ENCODE data around the gene MACROH2A1. TPM values are rescaled to one million over a fixed set of nuclear protein-coding genes. Genes with fewer than 3 reads are reported as not detected.

MACROH2A1 gene
- total RNA-seq, 2 donors from 2014 or later = 163 to 252 TPM

DNA sequence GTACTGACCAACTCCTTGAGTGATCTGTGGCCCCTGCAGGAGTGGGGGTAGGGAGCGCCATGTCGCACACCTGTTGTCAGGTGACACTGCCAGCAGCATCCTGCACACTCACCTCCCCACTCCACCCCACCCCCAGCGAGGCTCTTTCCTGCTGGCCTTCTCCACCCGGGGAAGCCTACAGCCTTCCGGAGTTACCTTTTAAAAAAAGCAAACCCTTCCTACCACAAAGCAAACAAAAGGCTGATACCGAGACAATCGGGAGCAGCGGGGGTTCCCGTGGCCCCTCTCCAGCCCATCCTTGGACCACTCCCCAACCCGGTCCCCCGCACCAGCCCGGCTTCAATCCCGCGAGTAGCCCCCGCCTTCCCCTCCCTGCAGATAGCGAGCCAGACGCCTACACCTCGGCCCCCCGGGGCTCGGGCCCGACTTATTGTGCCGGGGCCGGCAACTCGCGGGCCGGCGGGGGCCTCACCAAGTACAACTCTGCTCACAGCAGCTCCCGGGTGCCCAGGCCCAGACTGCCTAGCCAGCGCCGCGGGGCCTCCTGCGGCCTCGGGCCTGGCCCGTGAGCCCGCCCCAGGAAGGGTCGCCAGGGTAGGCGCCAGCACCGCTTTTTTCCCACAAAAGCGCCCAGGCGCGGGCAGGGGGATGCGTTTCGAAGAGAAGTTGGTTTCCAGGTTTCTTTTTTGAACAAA lies 724 bp downstream of the MACROH2A1 start:
- Mint-ChIP-seq H3K36me3 (no peaks in the 10 kb centered on the region), H3K27me3 (no peaks in the 10 kb centered on the region), H3K9me3 (no peaks in the 10 kb centered on the region), H3K4me3 (peak overlapping the region; percentile 86), H3K27ac (peak overlapping the region; percentile 74 to 91), H3K4me1 (ENCODE audit: low read depth in 2 of 2) (peaks cover 54 to 58% of the 10 kb centered on the region in 2 donors)
- DNase-seq (ENCODE audit: low spot score) (no peak), ATAC-seq (peak; percentile 54 to 62)

DNA sequence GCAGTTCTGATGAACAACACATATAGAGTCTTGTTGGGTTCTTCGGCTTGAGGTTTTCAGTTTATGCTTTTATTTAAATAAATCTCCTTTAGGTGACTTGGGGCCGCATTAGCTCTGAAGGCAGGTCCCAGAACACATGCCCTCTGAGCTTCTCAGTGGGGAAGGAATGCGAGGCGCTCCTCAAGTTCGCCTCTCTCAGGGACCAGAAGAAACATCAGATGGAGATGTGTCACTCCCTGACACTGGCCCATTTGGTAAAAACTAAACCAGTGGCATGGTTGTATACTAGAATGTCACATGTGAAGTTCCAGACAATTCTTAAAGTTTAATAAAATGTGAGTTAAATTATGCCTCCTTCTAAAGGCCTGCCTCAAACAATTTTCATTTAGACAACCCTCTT lies 1.9 kb downstream of the MACROH2A1 start:
- DNase-seq (ENCODE audit: low spot score) = no peak
- H3K4me1 Mint-ChIP-seq (ENCODE audit: low read depth in 2 of 2) = peaks cover 66 to 70% of the 10 kb centered on the region in 2 donors
- ATAC-seq = no peak
- peak overlapping the region; percentile 86 for H3K4me3 Mint-ChIP-seq
- H3K9me3 Mint-ChIP-seq = no peaks in the 10 kb centered on the region
- H3K27ac Mint-ChIP-seq = peak overlapping the region; percentile 74 to 91
- H3K36me3 Mint-ChIP-seq = peaks cover 10% of the 10 kb centered on the region
- H3K27me3 Mint-ChIP-seq = no peaks in the 10 kb centered on the region

DNA sequence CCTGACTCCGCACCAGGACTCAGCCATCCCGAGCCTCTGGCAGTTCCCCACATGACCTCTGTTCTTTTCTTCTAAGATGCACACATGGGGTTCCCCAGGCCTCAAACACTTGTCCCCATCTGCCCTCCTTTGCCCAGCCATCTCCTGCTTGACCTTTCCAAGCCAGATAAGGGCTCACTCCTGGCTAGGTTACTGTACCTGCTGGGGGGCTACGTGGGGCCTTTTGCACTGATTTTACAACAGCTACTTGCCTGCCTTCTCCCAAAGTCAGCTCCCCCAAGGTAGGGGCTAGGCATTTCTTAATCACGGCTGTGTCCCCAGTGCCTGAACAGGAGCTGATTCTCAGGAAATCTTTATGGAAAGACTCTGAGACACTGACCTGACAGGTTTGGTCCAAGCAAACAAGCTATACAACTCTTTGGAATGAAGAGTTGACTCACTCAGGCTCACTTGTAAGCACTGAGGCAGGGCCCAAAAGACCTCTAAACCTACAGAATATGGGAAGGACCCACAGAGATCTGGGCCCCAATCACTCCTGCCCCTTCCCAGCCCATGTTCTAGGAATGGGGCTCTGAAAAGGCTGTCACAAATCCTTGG lies 2.5 kb downstream of the MACROH2A1 start:
- Mint-ChIP-seq H3K27ac (peak overlapping the region in 1 of 2 donors; percentile 74), H3K9me3 (no peaks in the 10 kb centered on the region), H3K4me3 (no peak overlapping the region), H3K36me3 (peaks cover 13% of the 10 kb centered on the region), H3K27me3 (no peaks in the 10 kb centered on the region), H3K4me1 (ENCODE audit: low read depth in 2 of 2) (peaks cover 71 to 75% of the 10 kb centered on the region in 2 donors)
- ATAC-seq = no peak
- no peak for DNase-seq (ENCODE audit: low spot score)

DNA sequence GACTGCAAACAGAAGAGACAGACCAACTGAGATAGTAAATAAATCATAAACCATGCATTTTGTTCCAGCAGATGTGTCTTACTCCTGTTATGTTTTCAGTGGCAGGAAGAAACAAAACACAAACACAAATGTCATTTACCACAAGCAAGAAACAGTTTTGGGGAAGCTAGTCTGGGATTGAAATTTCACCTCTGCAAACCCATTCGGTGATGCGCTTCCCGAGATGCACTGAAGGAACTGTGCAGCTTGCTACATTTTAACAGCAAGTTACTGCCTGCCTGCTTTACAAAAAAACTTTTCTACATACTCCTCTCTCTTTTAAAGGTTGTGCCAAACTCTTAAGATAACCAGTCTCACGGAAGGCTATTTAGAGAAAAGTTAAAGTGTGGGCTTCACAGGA lies 3.2 kb downstream of the MACROH2A1 start:
- DNase-seq (ENCODE audit: low spot score) (no peak), ATAC-seq (no peak)
- Mint-ChIP-seq H3K9me3 (no peaks in the 10 kb centered on the region), H3K27me3 (no peaks in the 10 kb centered on the region), H3K4me3 (no peak overlapping the region), H3K4me1 (ENCODE audit: low read depth in 2 of 2) (peaks cover 71 to 78% of the 10 kb centered on the region in 2 donors), H3K27ac (no peak overlapping the region), H3K36me3 (peaks cover 13% of the 10 kb centered on the region)

DNA sequence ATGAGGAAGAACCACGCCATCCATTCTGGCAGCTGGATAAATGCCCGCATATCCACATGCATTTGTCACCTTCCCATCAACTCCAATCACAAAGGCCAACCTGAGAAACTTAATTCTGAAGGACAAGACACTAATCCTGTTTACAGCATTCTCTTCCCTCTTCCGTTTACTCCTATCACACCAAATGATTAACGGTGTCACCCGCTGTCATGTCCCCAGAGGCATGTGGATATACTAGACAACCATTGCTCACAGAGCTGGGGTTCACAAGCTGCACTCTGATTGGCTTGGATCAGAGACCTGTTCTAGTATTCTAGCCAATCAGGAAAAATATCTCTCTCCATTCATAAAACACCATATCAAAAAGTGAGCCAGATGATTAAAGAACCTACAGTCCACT lies 3.6 kb downstream of the MACROH2A1 start:
- H3K4me1 Mint-ChIP-seq (ENCODE audit: low read depth in 2 of 2) = peaks cover 71 to 77% of the 10 kb centered on the region in 2 donors

DNA sequence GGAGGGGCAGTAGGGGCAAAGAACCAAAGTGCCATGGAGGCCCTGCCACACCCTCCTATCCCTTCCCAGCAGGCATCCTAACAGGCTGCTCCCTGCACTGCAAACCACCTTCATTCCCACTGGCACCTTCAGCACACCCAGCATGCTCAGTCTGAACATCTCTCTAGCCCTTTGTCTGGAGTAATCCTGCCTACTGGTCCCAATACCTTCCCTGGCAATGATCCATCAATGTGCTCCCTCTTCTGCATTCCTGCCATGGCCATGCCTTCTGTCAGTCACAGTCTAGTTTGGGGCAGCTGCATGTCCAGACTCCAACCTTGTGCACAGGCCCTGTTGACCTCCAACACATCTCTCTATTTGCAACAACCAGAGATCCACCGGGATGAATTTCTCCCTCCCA lies 4.9 kb downstream of the MACROH2A1 start:
- Mint-ChIP-seq H3K27ac (no peak overlapping the region), H3K4me1 (ENCODE audit: low read depth in 2 of 2) (peaks cover 73 to 74% of the 10 kb centered on the region in 2 donors), H3K36me3 (peaks cover 13% of the 10 kb centered on the region), H3K4me3 (peak overlapping the region; percentile 1), H3K27me3 (no peaks in the 10 kb centered on the region), H3K9me3 (no peaks in the 10 kb centered on the region)
- ATAC-seq (no peak), DNase-seq (ENCODE audit: low spot score) (no peak)

More for the DNA sequence above, 3.6 kb downstream of the MACROH2A1 start:
- no peak for ATAC-seq
- Mint-ChIP-seq H3K36me3 (peaks cover 13% of the 10 kb centered on the region), H3K27ac (no peak overlapping the region), H3K27me3 (no peaks in the 10 kb centered on the region), H3K4me3 (peak overlapping the region; percentile 2), H3K9me3 (no peaks in the 10 kb centered on the region)
- DNase-seq (ENCODE audit: low spot score) = no peak

DNA sequence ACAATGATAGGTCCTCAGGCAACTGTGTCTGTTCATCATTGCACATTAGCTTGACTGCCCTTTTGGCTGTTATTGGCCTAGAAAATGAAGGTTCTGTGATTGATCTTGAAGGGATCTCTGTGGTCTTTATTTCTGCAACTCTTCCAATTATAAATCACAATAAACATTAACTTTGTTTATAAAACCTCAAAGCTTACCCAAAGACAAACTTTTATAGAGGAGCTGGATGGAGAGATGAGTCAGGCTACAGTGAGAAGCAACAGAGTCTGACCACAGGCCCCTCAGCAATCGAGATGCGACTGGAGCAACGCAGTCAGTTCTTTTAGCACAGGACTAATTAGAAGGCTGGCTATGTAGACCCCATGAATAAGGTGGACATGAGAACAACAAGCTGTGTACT lies 5.3 kb downstream of the MACROH2A1 start:
- peaks cover 73 to 74% of the 10 kb centered on the region in 2 donors for H3K4me1 Mint-ChIP-seq (ENCODE audit: low read depth in 2 of 2)
- no peaks in the 10 kb centered on the region for H3K27me3 Mint-ChIP-seq
- ATAC-seq (no peak), DNase-seq (ENCODE audit: low spot score) (no peak)
- peak overlapping the region in 1 of 2 donors; percentile 68 for H3K27ac Mint-ChIP-seq
- peaks cover 13% of the 10 kb centered on the region for H3K36me3 Mint-ChIP-seq
- H3K9me3 Mint-ChIP-seq = no peaks in the 10 kb centered on the region
- H3K4me3 Mint-ChIP-seq = peak overlapping the region; percentile 55

DNA sequence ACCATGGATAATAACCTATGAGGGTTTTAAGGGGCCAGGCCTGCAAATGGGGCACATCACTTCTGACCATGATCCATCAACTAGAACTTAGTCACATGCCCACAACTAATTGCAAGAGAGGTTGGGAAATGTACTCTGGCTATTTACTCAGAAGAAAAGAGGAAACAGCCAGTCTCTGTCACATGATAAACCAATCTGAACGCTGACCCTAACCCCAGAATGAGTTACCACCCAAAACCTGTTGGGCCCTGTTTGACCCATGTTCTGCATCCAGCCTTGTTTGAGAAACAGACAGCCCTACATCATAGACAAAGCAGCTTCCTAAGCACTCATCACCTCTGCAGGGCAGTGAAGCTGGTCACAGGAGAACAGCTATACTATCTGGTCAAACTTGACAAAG lies 5.8 kb downstream of the MACROH2A1 start:
- DNase-seq (ENCODE audit: low spot score) (no peak), ATAC-seq (peak in 1 of 2 donors; percentile 22)
- H3K36me3 Mint-ChIP-seq = peaks cover 18% of the 10 kb centered on the region
- H3K27me3 Mint-ChIP-seq = no peaks in the 10 kb centered on the region
- H3K9me3 Mint-ChIP-seq = no peaks in the 10 kb centered on the region
- H3K4me1 Mint-ChIP-seq (ENCODE audit: low read depth in 2 of 2) = peaks cover 76 to 78% of the 10 kb centered on the region in 2 donors
- peak overlapping the region; percentile 55 for H3K4me3 Mint-ChIP-seq
- H3K27ac Mint-ChIP-seq = peak overlapping the region in 1 of 2 donors; percentile 68

DNA sequence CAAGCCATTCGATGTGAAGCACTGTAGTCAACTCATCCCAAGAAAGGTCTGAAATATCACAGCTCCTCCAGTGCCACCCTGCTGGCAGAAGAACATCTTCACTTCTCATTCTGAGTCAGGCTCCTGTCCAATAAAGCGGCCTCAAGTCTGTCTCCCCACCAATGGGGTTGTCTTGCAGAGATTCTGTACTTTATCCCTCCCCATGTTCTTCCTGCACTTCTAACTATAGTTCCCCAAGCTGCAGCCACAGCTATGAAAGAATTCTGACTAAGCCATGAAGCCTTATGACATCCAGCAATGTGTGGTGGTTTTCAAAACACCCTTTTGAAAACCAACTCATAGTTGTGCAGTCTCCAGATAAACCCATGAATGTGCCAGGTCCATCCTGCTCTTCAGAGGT lies 6.8 kb downstream of the MACROH2A1 start:
- ATAC-seq = peak; percentile 66 to 84
- Mint-ChIP-seq H3K36me3 (peaks cover 19% of the 10 kb centered on the region), H3K4me1 (ENCODE audit: low read depth in 2 of 2) (peaks cover 76 to 78% of the 10 kb centered on the region in 2 donors), H3K4me3 (peak overlapping the region; percentile 42), H3K27me3 (no peaks in the 10 kb centered on the region), H3K27ac (peak overlapping the region; percentile 56 to 68), H3K9me3 (no peaks in the 10 kb centered on the region)
- DNase-seq (ENCODE audit: low spot score) = no peak

DNA sequence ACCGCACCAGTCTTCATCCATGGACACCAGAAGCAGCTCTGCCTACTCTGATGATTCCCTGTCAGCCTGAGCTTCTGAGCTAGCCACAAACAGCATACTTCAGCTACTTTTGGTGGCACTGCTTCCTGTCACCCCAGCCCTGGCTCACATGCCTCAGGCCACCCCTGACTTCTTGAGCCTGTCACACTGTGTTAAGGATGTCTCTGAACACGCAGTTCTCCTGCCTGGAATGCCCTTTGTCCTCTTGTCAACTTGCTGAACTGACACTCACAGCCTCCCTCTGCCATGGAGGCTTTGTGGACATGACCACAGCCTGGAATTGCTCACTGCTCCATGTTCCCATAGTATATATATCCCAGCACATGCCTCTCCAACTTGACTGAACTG lies 7.2 kb downstream of the MACROH2A1 start:
- Mint-ChIP-seq H3K27ac (peak overlapping the region; percentile 56 to 68), H3K4me3 (peak overlapping the region; percentile 42)
- ATAC-seq = peak in 1 of 2 donors; percentile 32

DNA sequence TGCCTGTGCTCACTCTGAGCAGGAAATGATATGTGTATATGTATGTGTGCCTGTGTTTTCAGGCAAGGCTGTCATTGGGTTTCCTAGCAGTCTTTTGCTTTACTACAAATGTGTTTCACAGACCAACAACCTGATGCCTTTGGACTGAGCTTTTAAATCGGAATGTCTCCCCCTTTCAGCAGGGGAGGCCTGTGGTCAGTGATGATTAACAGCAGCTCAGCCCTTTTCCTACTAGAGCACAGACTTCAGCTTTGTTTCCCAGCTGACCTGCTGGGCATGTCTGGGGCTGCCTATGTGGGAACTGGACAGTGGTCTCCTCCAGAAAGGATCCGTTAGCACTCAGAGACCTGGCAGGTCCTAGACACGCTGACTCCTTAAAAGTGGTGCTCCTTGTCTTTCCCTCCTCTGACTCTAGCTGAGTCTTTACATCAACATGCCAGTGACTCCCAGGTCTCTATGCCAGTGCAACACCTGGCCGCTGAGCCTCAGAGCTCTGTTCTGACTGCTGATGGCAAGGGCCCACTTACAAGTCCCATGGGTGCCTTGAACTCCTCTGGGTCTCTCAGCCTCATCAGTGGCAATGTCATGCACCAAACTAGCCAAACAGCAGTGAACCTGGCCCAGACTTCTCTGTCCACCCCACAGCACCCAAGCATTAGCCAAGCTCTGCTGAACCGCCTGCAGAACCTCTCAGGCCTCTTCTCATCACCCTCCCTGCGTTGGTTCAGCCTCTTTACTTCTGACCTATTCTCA lies 7.7 kb downstream of the MACROH2A1 start:
- no peaks in the 10 kb centered on the region for H3K9me3 Mint-ChIP-seq
- no peaks in the 10 kb centered on the region for H3K27me3 Mint-ChIP-seq
- peak overlapping the region; percentile 56 to 68 for H3K27ac Mint-ChIP-seq
- ATAC-seq = no peak
- peaks cover 79 to 82% of the 10 kb centered on the region in 2 donors for H3K4me1 Mint-ChIP-seq (ENCODE audit: low read depth in 2 of 2)
- no peak for DNase-seq (ENCODE audit: low spot score)
- H3K36me3 Mint-ChIP-seq = peaks cover 19% of the 10 kb centered on the region
- H3K4me3 Mint-ChIP-seq = no peak overlapping the region

More for the DNA sequence above, 7.2 kb downstream of the MACROH2A1 start:
- Mint-ChIP-seq H3K36me3 (peaks cover 19% of the 10 kb centered on the region), H3K27me3 (no peaks in the 10 kb centered on the region), H3K4me1 (ENCODE audit: low read depth in 2 of 2) (peaks cover 79 to 80% of the 10 kb centered on the region in 2 donors), H3K9me3 (no peaks in the 10 kb centered on the region)
- no peak for DNase-seq (ENCODE audit: low spot score)

DNA sequence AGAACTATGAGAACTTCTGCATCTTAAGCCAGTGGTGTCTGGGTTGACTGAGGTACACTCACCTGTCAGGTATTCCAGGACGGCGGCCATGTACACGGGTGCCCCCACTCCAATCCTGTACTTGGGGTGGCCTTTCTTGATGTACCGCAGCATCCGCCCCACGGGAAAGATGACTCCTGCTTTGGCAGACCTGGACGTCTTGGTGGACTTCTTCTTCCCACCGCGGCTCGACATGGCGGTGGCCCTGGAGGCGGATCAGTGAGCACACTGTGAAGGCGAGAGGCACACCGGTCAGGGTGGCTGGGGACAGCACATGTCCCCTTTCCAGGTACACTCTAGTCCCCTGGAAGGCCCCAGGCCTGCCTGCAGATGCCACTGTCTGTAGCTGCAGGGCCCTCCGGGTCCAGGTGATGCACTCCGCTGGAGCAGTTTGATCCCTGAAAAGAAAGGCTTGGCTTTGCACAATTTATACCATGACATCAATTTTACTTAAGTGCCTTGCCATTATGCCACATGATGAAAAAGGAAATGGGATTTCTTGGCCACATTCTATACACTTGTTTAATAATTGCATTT lies 10.1 kb downstream of the MACROH2A1 start:
- Mint-ChIP-seq H3K36me3 (peaks cover 19% of the 10 kb centered on the region), H3K4me3 (no peak overlapping the region), H3K9me3 (no peaks in the 10 kb centered on the region), H3K27me3 (no peaks in the 10 kb centered on the region), H3K4me1 (ENCODE audit: low read depth in 2 of 2) (peaks cover 57 to 70% of the 10 kb centered on the region in 2 donors), H3K27ac (no peak overlapping the region)
- ATAC-seq = no peak
- no peak for DNase-seq (ENCODE audit: low spot score)

DNA sequence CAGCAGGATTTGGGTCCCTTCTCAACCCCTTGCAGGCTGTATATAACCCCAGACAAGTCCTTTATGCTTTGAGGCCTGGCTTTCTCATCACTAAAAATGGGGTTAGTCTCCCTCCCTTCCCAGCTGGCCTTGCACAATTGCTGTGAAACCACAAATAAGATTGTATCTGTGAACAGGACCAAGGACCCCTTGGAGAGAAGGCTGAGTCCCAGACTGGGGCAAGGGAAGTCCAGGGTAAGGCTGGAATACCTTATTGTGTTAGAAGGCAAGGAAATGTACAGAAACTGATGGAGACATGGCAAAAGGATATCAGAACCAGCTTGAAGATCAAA lies 11.4 kb downstream of the MACROH2A1 start:
- DNase-seq (ENCODE audit: low spot score) = no peak
- no peak for ATAC-seq
- Mint-ChIP-seq H3K9me3 (no peaks in the 10 kb centered on the region), H3K4me1 (ENCODE audit: low read depth in 2 of 2) (peaks cover 44 to 58% of the 10 kb centered on the region in 2 donors), H3K4me3 (no peak overlapping the region), H3K36me3 (peaks cover 19% of the 10 kb centered on the region), H3K27ac (peak overlapping the region in 1 of 2 donors; percentile 47), H3K27me3 (no peaks in the 10 kb centered on the region)
